Panc1 (cell line): Measurements from ENCODE around the gene ZSCAN21.

Experiments used
- CTCF ChIP-seq: fragments of 450-650 bp; IDR thresholded peaks from 2 replicates; pipeline ENCODE4 v1.5.1; 2017; ENCODE audit warnings: mild to moderate bottlenecking
- POLR2AphosphoS5 ChIP-seq: IDR thresholded peaks from 2 replicates; pipeline ENCODE4 v1.6.1; 2012; ENCODE audit warnings: mild to moderate bottlenecking, low read depth, low read length, moderate library complexity
- REST ChIP-seq, 2 experiments: IDR thresholded peaks; 2 replicates each; pipeline ENCODE4 v1.6.1; 2011 to 2012; ENCODE audit warnings: low read depth in 2 of 2, control low read depth in 1 of 2, low read length in 1 of 2, mild to moderate bottlenecking in 1 of 2, moderate library complexity in 1 of 2; ENCODE audit not compliant: insufficient read depth in 1 of 2
- TCF7L2 ChIP-seq: IDR thresholded peaks from 2 replicates; pipeline ENCODE4 v1.6.1; 2011; ENCODE audit warnings: mild to moderate bottlenecking, low read depth, low read length, inconsistent platforms

- TF ChIP-seq POLR2AphosphoS5 (no peak), CTCF (no peak), REST (IDR thresholded peaks at IDR 0.05; ENCODE audit: insufficient read depth in 1 of 2, low read depth in 2 of 2, low read length in 1 of 2) (no peak), TCF7L2 (no peak)
Observed at GRCh38 chr7:100061518-100062193, 12.1 kb downstream of the ZSCAN21 start.
